Measurements from ENCODE around the gene DNAH3. TPM values are rescaled to one million over a fixed set of nuclear protein-coding genes. Genes with fewer than 3 reads are reported as not detected.

Gene DNAH3
- total and polyA plus RNA-seq, 2 of the 13 experiments (the other 11 are each of a cell fraction or from before 2014, with no cell fraction given), result 0.07 to 0.08 TPM

- CTCF ChIA-PET (ENCODE audit: low intra/inter-chr PET ratio, low total read pairs), result no interaction called here
- Histone ChIP-seq H3K9ac (ENCODE audit: insufficient read depth, low read depth, low read length) (no peak overlapping the region), H4K20me1 (ENCODE audit: insufficient read depth, low read length) (no peaks in the 10 kb centered on the region), H3K9me3 (ENCODE audit: low read length) (no peaks in the 10 kb centered on the region), H3K27me3 (ENCODE audit: control insufficient read depth in 1 of 2, insufficient read depth in 2 of 2, low read length in 2 of 2) (no peaks in the 10 kb centered on the region), H3K27ac (ENCODE audit: extremely low read length, insufficient read depth, low read length) (no peak overlapping the region), H3K4me3 (replicated peaks in 1 of 3; ENCODE audit: insufficient read depth in 1 of 3, low read depth in 2 of 3, low read length in 3 of 3) (no peak overlapping the region), H3K36me3 (replicated peaks in 1 of 2; ENCODE audit: control insufficient read depth in 1 of 2, insufficient read depth in 2 of 2, low read length in 2 of 2) (no peaks in the 10 kb centered on the region), H3K4me1 (ENCODE audit: insufficient read depth, low read length) (peaks cover 11% of the 10 kb centered on the region), H2AFZ (ENCODE audit: low read length) (no peak overlapping the region), H3K4me2 (ENCODE audit: low read depth, low read length) (no peak overlapping the region), H3K79me2 (ENCODE audit: insufficient read depth, low read length) (no peaks in the 10 kb centered on the region)
- intact Hi-C loops (cut with micrococcal nuclease; ENCODE audit: unreplicated experiment), result no loop called here
- 12% methylated on average over 8 of the region's 8 CpGs for WGBS (ENCODE audit: low lambda C conversion rate)
- no TSS peak for BruUV-seq (replicated peaks)
- no peak for FAIRE-seq
- no peak for DNase-seq (ENCODE audit: low spot score)
- TF ChIP-seq ZNF362 (CRISPR knock-in tag; IDR thresholded peaks at IDR 0.05; ENCODE audit: borderline replicate concordance), result no peak
- TF ChIP-seq TGIF2 (CRISPR knock-in tag; IDR thresholded peaks at IDR 0.05), result no peak
- no peak for TF ChIP-seq AHDC1 (CRISPR knock-in tag; IDR thresholded peaks at IDR 0.05; ENCODE audit: borderline replicate concordance)
- TF ChIP-seq TEAD2 (CRISPR knock-in tag; IDR thresholded peaks at IDR 0.05), result no peak
- in situ Hi-C loops (cut with HindIII; ENCODE audit: extremely low pct_ligation_motif_present, low pct_unique_long_range_greater_than_20kb), result loop anchor here (5.0 kb wide), 1 partner anchor 229 kb away; no protein-coding TSS in a partner anchor
- POLR2A ChIA-PET, result no interaction called here
- no peak for ATAC-seq
Observed at GRCh38 chr16:21081329-21081728, 69.3 kb downstream of the DNAH3 start.

Data from HepG2 (cell line).